HEK293T (cell line): ENCODE data around the gene STXBP2.
A peak's percentile ranks its signal among the peaks of the same experiment; 100 is the strongest.

Source experiments
- CTCF ChIA-PET: fragments of 350-600 bp; formaldehyde crosslinking; extraction: SDS; loops from one replicate; lab custom pipeline; 2021; ENCODE audit warnings: antibody characterized with exemption, inconsistent platforms; lab: Yijun Ruan, JAX
- POLR2A ChIA-PET: fragments of 350-600 bp; formaldehyde crosslinking; extraction: SDS; loops from one replicate; lab custom pipeline; 2020; ENCODE audit warnings: antibody characterized with exemption, inconsistent platforms; lab: Yijun Ruan, JAX
- DNase-seq: peaks from one replicate; pipeline ENCODE4 v3.0.0; 2012; ENCODE audit warnings: mixed read lengths; ENCODE audit errors: extremely low spot score
- ARNT ChIP-seq: fragments of 450-650 bp; IDR thresholded peaks from 2 replicates; pipeline ENCODE4 v1.6.1; 2017; ENCODE audit warnings: mild to moderate bottlenecking
- BHLHE40 ChIP-seq: fragments of 450-650 bp; IDR thresholded peaks from 2 replicates; pipeline ENCODE4 v1.6.1; 2016; ENCODE audit warnings: mild to moderate bottlenecking, moderate library complexity, borderline replicate concordance
- CTBP1 ChIP-seq: fragments of 450-650 bp; IDR thresholded peaks from 2 replicates; pipeline ENCODE4 v1.6.1; 2016; ENCODE audit warnings: borderline replicate concordance
- ELF4 ChIP-seq: fragments of 450-650 bp; IDR thresholded peaks from 2 replicates; pipeline ENCODE4 v1.6.1; 2017; ENCODE audit warnings: antibody characterized with exemption
- FOXA1 ChIP-seq: fragments of 450-650 bp; IDR thresholded peaks from 2 replicates; pipeline ENCODE4 v1.6.1; 2016; ENCODE audit warnings: mild to moderate bottlenecking
- FOXK2 ChIP-seq: fragments of 450-650 bp; IDR thresholded peaks from 2 replicates; pipeline ENCODE4 v1.6.1; 2016; ENCODE audit warnings: mild to moderate bottlenecking
- FOXM1 ChIP-seq: fragments of 450-650 bp; IDR thresholded peaks from 2 replicates; pipeline ENCODE4 v1.6.1; 2017; ENCODE audit warnings: mild to moderate bottlenecking, borderline replicate concordance
- HDGF ChIP-seq: fragments of 450-650 bp; IDR thresholded peaks from 2 replicates; pipeline ENCODE4 v1.6.1; 2017; ENCODE audit warnings: antibody characterized with exemption, borderline replicate concordance
- L3MBTL2 ChIP-seq: fragments of 450-650 bp; conservative IDR thresholded peaks from 2 replicates; pipeline ENCODE4 v1.6.1; 2016; ENCODE audit warnings: mild to moderate bottlenecking
- LEF1 ChIP-seq: fragments of 450-650 bp; IDR thresholded peaks from 2 replicates; pipeline ENCODE4 v1.6.1; 2017; ENCODE audit warnings: mild to moderate bottlenecking, borderline replicate concordance
- NFRKB ChIP-seq: fragments of 450-650 bp; IDR thresholded peaks from 2 replicates; pipeline ENCODE4 v1.6.1; 2016; ENCODE audit warnings: mild to moderate bottlenecking, moderate library complexity
- SP1 ChIP-seq: fragments of 450-650 bp; IDR thresholded peaks from 2 replicates; pipeline ENCODE4 v1.6.1; 2017
- SUZ12 ChIP-seq: fragments of 450-650 bp; IDR thresholded peaks from 2 replicates; pipeline ENCODE4 v1.6.1; 2016; ENCODE audit warnings: mild to moderate bottlenecking
- TARDBP ChIP-seq: fragments of 450-650 bp; IDR thresholded peaks from 2 replicates; pipeline ENCODE4 v1.6.1; 2016
- ZNF384 ChIP-seq: fragments of 450-650 bp; IDR thresholded peaks from 2 replicates; pipeline ENCODE4 v1.6.1; 2016
- TF ChIP-seq, protein P1 (sequence below): fragments of 450-650 bp; IDR thresholded peaks from 2 replicates; pipeline ENCODE4 v1.6.1; 2016

Gene STXBP2

DNA sequence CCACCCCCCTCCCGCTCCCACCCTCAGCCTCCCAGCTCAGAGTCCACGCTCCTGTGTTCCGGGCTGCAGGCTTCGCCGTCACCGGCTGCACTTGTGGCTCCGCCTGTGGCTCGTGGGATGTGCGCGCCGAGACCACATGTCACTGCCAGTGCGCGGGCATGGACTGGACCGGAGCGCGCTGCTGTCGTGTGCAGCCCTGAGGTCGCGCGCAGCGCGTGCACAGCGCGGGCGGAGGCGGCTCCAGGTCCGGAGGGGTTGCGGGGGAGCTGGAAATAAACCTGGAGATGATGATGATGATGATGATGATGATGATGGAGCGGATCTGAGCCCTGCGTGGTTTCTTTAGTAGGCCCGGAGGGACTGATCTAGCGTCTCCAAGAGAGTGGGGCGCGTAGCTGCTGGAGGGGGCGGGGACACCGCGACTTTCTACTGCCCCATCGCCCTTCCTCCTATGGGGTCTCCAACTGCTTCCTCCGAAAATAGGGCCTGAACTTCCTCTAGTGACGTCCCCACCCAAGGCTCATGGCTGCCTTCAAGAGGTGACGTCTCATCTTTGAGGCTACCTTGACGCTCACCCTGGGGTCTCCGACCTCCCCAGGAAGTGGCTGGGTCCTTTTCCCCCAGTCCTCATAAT is 33.4 kb downstream of the STXBP2 start:
- ChIA-PET CTCF (interaction anchor here (0.6 to 1.6 kb wide), 2 partner anchors 11 to 156 kb away, joined by 4 to 9 read pairs; partner anchors contain the start of gene TRAPPC5), POLR2A (interaction anchor here (1.2 to 2.4 kb wide), 2 partner anchors 10 to 11 kb away, joined by 4 to 7 read pairs; partner anchors contain the start of gene TRAPPC5)
- no peak for DNase-seq
- TF ChIP-seq FOXM1 = no peak
- TF ChIP-seq L3MBTL2 = peak; percentile 34; the same call in 1 of the 2 replicates

DNA sequence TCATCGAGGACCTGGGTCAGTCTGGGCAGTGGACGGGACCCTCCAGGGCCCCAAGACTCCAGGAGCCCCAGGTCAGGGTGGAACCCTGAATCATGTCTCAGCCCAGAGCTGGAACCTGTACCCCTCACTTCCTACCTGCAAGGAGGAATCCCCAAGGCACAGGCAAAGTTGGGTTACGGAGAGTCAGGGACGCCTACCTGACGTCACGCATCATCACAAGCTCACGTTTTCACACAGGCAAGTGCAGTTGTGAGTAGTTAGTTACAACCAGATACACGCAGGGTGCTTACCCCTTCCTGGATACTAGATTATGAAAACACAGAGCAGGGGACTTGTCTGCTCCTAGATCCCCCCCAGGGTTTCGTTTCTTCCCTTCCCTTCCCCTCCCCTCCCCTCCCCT is 33.9 kb downstream of the STXBP2 start:
- ChIA-PET POLR2A (interaction anchor here (2.4 kb wide), 1 partner anchor 10 kb away, joined by 7 read pairs; the partner anchor contains the start of gene TRAPPC5), CTCF (no interaction called here)
- DNase-seq = no peak
- TF ChIP-seq ARNT (no peak), NFRKB (no peak), ZNF384 (no peak), HDGF (no peak), SP1 (no peak), L3MBTL2 (no peak), ELF4 (no peak), FOXM1 (no peak), TARDBP (no peak), BHLHE40 (no peak)
- TF ChIP-seq, protein P1, sequence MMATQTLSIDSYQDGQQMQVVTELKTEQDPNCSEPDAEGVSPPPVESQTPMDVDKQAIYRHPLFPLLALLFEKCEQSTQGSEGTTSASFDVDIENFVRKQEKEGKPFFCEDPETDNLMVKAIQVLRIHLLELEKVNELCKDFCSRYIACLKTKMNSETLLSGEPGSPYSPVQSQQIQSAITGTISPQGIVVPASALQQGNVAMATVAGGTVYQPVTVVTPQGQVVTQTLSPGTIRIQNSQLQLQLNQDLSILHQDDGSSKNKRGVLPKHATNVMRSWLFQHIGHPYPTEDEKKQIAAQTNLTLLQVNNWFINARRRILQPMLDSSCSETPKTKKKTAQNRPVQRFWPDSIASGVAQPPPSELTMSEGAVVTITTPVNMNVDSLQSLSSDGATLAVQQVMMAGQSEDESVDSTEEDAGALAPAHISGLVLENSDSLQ = no peak

DNA sequence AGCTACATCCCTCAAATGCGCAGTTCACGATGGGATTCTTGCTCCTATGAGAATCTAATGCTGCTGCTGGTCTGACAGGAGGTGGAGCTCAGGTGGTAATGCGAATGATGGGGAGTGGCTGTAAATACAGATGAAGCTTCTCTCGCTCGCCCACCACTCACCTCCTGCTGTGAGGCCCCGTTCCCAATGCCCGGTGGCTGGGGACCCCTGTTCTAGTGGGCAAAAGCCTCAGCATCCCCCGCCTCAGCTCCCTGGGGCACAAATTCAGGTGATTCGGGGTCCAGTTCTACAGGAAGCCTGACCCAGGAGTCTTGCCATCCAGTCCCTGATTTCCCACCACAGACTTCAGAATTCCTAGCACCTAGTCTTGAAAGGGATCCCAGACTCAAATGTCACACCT is 35.6 kb downstream of the STXBP2 start:
- DNase-seq = no peak
- TF ChIP-seq CTBP1 = no peak
- TF ChIP-seq ELF4 = no peak
- TF ChIP-seq FOXA1 = no peak
- no peak for TF ChIP-seq FOXM1
- TF ChIP-seq BHLHE40 = no peak
- no peak for TF ChIP-seq FOXK2
- no peak for TF ChIP-seq SP1
- no peak for TF ChIP-seq ZNF384
- TF ChIP-seq, protein P1 = no peak
- TF ChIP-seq NFRKB = no peak
- no peak for TF ChIP-seq HDGF
- TF ChIP-seq L3MBTL2 = no peak
- TF ChIP-seq ARNT = no peak
- TF ChIP-seq TARDBP = no peak
- TF ChIP-seq LEF1 = no peak
- TF ChIP-seq SUZ12 = no peak
- ChIA-PET CTCF (no interaction called here), POLR2A (interaction anchor here (2.4 kb wide), 1 partner anchor 8 kb away, joined by 7 read pairs; the partner anchor contains the start of gene TRAPPC5)

DNA sequence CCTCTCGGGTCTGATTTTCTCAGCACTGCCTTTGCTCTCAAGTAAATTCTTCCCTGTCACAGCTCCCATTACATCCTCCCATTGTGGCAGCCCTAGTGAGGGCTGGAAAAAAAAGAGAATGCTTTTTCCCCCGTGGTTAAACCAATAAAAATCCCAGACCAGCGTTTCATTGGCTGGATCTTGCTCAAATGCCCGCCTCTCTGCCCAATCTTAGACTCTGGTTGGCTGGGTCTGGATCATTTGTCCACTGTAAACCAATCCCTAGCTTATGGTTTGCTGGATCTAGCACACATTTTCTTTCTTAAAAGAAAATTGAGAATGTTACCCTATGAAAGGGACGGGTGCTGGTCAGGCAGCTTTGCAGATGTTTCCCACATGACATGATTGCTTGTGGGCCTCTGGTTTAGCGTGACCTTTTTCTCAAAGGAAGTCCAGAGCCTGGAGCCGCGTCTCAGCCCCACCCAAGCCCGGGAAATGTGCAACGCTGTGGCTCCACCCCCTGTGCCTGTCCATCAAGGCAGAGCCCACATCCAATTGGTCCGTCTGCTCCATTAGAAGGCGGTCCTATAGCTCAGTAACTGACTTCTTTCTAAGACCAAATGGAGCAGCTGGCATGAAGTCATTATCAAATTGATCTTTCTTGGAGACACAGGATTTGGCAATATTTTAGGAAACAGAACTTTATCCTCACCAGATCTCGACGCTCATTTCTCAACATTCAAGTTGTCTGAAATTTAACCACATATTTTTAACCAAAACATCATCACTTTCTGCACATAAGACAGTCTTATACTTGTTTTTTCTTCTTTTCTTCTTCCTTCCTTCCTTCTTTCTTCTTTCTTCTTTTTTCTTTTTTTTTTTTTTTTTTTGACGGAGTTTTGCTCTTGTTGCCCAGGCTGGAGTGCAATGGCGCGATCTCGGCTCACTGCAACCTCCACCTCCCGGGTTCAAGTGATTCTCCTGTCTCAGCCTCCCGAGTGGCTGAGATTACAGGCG is 37.4 kb downstream of the STXBP2 start:
- peak; percentile 86 for DNase-seq
- ChIA-PET POLR2A (no interaction called here), CTCF (interaction anchor here (1.2 kb wide), 1 partner anchor 106 kb away, joined by 6 read pairs; no protein-coding TSS in a partner anchor)

DNA sequence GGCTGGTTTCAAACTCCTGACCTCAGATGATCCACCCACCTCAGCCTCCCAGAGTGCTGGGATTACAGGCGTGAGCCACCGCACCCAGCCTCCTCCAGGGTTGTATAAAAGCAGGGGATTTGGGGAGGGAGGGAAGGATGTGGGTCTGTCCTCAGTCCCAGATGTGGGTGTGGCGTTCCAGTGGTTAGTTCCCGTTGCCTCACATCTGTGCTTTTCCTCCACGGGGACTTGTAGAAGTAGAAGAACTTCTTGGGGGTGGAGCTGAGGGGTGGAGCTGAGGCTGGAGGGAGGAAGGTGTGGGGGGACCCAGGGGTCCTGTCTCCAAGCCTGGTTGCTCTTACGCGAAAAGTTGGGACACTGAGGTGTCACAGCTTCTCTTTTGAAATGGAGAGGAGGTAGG is 39.5 kb downstream of the STXBP2 start:
- no peak for DNase-seq
- POLR2A ChIA-PET = no interaction called here
- CTCF ChIA-PET = no interaction called here
- no peak for TF ChIP-seq FOXK2
- no peak for TF ChIP-seq FOXA1
- no peak for TF ChIP-seq SUZ12
- no peak for TF ChIP-seq ZNF384
- TF ChIP-seq NFRKB = no peak

More for the DNA sequence above, 37.4 kb downstream of the STXBP2 start:
- TF ChIP-seq HDGF (no peak), FOXK2 (no peak), ARNT (no peak), L3MBTL2 (0 out of 2 replicates have a peak, but pooled peaks have one; percentile 12), ELF4 (no peak), SUZ12 (no peak)
- TF ChIP-seq, protein P1 = peak; percentile 98

DNA sequence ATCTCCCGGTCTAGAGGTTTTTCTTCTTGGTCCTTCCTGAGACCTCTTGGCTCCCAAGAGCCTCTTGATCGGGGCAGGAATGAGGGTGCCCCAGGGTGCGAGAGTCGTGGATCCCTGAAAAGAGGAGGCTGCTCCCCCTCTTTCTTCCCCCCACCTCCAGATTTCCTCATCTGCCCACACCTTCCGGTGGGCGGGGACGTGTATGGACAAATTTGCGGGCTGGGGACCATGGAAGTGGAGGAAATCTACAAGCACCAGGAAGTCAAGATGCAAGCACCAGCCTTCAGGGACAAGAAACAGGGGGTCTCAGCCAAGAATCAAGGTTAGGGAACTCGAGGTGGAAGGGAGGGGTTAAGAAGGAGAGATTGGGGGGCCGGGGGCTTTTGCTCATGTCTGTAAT is 39.9 kb downstream of the STXBP2 start, which contains the start of gene MCEMP1:
Gene MCEMP1, plus strand, starts transcription at position 237 of the 400 bp plus-strand sequence. Its CDS starts 31 bp downstream, at position 268.
- DNase-seq = no peak
- no peak for TF ChIP-seq FOXA1
- no peak for TF ChIP-seq FOXK2
- TF ChIP-seq ZNF384 = no peak
- no peak for TF ChIP-seq SP1
- TF ChIP-seq, protein P1 = no peak
- no peak for TF ChIP-seq BHLHE40
- TF ChIP-seq CTBP1 = no peak
- TF ChIP-seq TARDBP = no peak
- TF ChIP-seq ELF4 = no peak
- TF ChIP-seq HDGF = no peak
- no peak for TF ChIP-seq ARNT
- no peak for TF ChIP-seq SUZ12
- TF ChIP-seq LEF1 = no peak
- TF ChIP-seq FOXM1 = no peak
- TF ChIP-seq NFRKB = no peak
- TF ChIP-seq L3MBTL2 = no peak
- ChIA-PET CTCF (interaction anchor here (0.6 kb wide), 1 partner anchor 20 kb away, joined by 3 read pairs; no protein-coding TSS in a partner anchor), POLR2A (no interaction called here)
